ENCODE data around the gene WWOX.

The WWOX gene

DNA sequence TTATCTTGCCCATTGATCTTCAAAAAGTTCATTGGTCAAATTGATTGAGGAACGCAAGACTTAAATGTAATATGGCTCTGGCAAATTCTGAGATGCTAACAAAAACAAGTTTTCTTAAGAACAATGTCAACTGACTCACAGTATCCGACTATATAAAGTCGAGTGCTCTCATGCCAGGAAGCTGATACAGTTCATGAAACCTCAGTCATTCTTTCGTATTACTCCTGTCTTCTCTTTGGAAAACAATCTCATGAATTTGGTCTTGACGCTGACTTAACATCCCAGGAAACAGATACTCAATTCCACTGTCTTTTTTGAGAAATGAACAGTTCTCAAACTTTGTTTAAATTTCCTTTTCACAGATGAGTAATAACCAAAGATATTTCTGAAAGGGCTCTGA lies 796.2 kb downstream of the WWOX start:
- DNase-seq (ENCODE audit: insufficient read length, low spot score) (no peak), FAIRE-seq (no peak)

DNA sequence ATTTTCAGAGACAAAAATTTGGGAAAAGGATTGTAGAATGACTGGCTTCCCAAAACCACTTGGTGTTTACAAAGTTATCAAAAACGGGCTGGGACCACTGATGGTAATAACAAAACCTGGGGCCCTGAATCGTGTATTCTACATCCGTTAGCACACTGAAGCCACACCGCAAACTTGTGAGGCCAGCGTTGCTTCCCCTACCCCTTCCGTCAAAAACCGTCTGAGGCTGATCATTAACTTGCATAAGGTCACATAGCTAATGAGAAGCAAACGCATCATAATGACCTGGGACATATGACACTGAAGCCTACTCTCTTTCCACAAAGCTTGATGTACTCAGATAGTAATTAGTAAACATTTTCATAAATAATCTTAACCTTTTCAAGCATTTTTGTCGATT lies 796.8 kb downstream of the WWOX start:
- FAIRE-seq (no peak), DNase-seq (ENCODE audit: insufficient read length, low spot score) (no peak)

DNA sequence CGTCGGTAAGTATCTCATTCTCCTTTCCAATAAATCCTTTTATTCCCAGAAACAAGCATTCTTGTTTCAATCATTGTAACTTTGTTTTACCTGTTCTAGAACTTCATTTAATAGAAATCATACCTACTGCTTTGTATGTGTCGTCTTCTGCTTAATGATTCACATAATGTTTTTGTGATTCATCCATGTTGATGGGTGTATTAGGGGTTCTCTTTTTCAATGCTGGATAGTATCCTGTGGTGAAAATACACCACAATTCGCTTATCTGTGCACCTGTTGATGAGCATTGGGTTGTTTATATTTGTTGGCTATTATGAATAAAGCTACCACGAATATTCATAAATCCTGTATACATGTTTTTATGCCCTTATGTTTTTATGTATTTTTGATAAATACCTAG lies 797.8 kb downstream of the WWOX start:
- DNase-seq (ENCODE audit: insufficient read length, low spot score) (no peak), FAIRE-seq (no peak)

DNA sequence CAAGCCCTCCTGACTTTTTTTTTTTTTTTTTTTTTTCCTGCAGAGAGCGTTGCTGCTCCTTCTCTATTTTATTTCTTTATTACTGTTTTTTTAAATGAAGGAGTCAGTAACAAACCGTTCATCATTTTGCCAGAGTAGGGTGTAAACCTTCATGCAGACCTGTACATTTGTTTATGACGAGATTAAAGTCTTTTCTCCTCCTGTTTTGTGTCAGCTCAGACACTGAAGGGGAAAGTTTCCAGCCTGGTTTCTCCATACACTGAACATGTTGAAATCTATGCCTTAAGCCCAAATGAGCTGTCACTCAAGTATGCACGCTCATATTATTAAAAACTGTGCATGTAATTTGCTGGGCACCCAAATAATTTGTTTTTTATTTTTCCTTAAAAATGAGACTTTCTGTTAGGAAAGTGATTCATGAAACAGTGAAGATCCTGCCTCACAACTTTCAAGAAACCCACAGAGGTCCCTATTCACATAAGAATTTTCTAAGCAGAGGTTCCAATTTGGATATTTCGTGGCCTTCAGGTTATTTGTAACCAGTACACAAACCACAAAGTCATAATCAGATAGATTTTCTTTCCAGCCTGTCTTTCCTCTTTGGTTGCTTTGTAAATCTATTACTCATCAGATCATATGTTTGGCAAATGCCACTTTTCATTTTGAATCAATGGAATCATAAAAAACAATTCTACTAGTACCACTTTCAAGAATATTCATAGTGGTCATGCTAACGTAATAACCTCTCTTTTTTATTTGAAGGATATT lies 800.8 kb downstream of the WWOX start:
- DNase-seq (ENCODE audit: insufficient read length, low spot score) (no peak), FAIRE-seq (no peak)

DNA sequence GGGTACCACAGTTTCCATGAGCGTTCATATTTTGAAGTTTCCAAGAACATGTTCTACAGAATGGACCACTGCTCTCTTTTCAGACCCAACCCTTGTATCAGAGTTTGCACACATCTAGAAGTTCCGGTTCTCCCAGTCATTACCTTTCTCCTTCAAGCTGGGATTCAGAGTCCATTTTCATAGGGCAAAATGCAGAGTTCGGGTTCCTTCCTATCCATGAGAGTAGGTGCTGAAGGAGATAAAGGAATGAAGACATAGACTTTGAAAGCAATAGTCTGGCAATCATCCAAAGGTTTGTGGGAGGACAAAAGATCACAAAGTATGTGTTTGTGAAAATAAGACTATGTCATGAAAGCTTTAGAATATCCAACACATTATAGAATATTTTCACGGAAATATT lies 801.5 kb downstream of the WWOX start:
- DNase-seq (ENCODE audit: insufficient read length, low spot score), result no peak
- no peak for FAIRE-seq

DNA sequence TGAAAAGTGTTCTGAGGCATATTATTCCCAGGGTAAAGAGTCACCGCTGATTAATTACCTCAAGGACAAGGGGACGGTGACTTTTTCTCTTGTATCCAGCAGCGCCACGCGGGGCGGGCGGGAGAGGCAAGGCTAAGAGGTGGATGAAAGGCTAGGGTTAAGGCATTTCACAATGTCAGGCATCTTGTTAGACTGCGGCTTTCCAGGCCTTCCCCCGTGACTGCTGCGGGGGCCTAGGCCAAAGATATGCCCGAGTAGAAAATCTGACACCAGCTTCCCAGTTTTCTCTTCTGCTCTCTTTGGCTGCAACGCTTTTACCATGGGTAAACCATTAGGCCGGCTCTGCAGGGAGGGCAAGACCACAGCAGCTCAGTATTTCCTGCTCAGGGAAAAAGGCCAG lies 802.9 kb downstream of the WWOX start:
- DNase-seq (ENCODE audit: insufficient read length, low spot score) (no peak), FAIRE-seq (no peak)

DNA sequence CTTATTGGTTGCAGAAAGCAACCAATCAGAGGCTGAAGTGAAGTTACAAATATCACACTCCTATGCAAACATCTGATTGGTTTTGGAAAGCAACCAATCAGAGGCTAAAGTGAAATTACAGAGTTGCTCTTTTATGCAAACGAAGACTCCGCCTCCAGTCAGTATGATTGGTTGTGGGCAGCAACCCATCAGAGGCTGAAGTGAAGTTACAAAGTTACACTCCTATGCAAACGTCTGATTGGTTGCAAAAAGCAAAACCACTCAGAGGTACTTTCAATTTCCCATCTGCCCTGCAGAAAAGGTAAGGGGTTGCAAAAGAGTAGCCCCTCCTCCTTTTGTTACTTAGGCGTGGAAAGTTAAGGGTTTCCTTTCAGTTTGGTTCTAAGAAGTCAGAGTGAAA lies 803.8 kb downstream of the WWOX start:
- no peak for FAIRE-seq

DNA sequence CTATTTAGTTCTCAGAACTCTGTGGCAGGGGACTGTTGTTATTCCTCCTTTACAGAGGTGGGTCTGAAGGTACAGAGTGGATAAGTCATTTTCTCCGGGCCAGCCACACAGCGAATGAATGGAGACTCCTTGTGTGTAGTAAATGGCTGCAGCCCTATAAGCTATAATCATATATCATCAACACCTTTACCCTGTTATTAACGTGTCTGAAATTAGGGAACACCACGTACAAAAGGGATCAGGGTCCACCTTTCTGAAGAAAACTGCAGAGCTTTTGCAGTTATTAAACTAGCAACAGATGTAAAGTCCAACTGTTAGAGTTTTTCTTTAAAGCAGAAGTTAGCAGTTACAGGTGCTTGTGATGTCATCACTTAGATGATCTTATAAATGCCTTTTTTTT lies 804.4 kb downstream of the WWOX start:
- DNase-seq (ENCODE audit: insufficient read length, low spot score), result no peak
- FAIRE-seq, result no peak

More for the DNA sequence above, 803.8 kb downstream of the WWOX start:
- DNase-seq (ENCODE audit: insufficient read length, low spot score), result no peak

DNA sequence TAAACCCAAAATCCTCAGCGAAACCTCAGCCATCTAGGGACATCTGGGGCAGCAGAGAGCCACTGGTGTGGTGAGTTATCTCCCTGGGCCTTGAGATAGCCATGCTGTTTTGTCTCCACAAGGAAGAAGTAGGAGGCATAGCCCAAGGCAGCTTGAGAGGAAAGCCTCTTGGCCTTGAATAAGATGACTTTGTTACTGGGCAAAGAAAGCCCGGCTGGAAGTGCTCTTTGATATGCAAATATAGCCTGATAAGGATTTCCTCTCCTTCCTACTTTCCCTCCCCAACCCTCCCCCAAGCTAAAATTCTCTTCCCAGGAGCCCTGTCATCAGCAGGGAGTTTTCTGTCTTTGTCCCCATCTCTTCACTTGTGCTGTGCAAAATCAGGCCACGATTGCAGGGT lies 806.7 kb downstream of the WWOX start:
- FAIRE-seq, result no peak

DNA sequence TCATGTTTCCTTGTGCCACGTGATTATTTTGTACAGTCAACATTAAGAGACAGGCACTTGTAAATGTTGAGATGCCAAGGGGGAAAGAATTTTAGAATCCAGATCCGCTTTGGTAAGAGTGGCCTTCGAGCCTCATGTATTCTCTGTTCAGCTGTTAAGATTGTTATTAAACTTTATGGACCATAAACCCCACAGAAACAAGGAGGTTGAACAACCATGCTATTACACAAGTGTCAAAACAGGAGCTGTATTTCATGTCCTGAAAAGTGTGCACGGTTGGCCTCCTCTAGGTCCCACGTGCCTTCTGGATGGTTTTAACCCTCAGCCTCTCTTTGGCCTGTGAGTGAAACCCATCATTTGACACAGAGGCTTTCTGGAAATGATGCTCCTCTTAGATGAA lies 809.8 kb downstream of the WWOX start:
- no peak for FAIRE-seq
- no peak for DNase-seq (ENCODE audit: insufficient read length, low spot score)

More for the DNA sequence above, 806.7 kb downstream of the WWOX start:
- DNase-seq (ENCODE audit: insufficient read length, low spot score), result no peak

DNA sequence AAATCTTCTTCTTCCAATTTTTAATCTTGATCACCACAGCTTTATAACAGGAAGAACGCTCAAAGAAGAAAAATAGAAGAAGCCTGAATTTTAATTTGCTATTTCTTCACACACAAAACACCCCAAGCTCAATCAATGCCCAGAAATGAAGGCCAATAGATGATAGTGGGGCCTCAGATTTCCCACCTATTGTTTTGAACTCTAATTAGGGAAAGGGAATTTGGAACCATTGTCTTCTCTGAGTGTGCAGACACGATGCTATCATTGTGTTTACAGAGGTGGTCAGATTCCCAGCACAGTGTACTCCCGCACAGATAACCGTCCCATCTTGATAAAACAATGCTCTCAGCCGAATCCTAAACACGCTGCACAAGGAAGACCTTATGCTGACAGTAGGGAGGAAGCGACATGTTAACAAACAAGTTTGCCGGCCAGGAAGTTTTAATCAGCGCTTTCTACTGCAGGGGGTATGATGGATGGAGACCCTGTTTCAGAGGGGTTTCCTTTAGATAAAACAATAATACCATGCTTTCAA lies 816.4 kb downstream of the WWOX start:
- FAIRE-seq, result no peak
- no peak for DNase-seq (ENCODE audit: insufficient read length, low spot score)

DNA sequence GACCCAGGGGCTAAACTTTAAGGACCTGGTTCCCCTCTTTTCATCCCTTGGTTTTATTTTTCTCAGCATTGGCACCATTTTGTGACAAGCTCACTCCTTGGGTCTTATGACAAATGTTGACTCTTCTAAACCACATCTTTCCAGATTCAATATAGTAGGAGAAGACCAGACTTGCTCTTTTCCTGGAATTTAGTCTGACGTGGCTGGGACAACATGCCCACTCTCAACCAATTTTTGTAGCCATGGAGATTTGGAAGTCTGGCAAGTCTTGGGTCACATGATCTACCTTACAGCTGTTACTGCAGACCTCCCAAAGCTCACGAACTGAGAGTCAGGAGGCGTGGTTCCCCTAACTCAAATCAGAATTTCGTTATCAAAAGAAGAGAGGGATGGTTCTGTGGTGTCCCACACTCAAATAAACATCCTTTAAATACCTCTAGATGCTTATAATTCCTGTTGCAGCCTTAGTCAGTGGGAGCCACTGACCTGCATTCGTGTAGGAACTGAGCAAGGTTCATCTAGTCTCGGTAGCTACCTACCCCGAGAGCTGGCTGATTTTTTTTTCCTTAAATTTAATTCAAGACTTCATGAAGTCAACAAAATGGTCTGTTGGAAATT lies 817.6 kb downstream of the WWOX start:
- DNase-seq (ENCODE audit: insufficient read length, low spot score) (no peak), FAIRE-seq (no peak)

DNA sequence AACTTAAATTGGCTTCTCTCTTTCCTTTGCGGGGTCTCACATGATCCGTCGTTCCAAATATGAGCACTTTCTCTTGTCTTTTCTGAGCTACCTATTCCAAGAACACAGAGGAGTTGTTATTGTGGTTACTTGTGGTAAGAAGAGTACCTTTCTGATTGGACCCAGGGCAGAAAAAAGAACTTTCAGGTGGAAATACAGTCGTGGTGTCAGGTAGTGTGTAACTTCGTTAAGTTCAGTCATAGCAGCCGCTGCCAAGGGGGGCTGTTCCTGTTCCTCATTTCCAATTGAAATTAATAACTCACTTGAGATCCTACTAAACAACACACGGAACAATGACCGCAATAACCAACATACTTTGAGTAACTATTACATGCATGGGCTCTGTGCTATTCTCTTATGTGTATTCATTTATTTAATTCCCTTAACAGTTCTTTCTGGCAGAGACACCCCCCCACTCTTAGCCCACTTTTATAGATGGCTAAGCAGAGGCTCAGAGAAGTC lies 819.4 kb downstream of the WWOX start:
- FAIRE-seq (no peak), DNase-seq (ENCODE audit: insufficient read length, low spot score) (no peak)

DNA sequence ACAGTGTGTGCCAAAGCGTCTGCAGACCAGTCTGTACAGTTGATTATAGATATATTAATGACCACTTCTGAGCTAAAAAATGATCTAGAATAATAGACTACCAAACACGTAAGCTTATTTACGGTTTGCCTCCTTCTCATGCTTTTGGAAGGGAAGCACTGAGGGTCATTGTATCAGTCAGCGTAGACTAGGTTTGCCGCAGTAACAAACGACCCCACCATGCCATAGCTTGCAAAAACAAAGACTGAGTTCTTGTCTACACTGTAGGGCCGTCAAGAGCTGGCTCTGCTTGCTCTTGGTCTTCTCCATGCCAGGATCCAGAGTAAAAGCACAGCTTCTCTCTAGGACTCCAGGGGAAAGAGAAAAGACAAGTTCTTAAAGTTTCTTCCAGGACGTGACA lies 820.4 kb downstream of the WWOX start:
- FAIRE-seq (no peak), DNase-seq (ENCODE audit: insufficient read length, low spot score) (no peak)

DNA sequence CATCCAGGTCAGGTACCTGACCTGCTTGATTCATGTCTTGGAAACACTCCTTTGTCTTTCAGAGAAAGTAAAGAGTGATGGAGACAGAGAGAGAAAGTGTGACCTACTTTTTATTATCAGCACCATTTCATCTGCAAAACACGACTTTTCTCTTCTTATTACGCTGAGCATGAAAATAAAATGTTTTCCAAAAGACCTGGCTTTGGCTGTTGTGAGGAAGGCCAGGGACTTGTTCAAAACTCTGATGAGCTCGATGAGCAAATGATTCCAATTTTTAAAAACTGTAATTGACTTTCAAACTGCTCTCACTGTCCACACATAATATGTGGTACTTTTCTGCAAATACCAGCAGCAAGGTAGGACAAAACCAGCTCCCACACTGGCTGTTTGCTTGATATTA lies 821.2 kb downstream of the WWOX start:
- DNase-seq (ENCODE audit: insufficient read length, low spot score), result no peak
- no peak for FAIRE-seq

DNA sequence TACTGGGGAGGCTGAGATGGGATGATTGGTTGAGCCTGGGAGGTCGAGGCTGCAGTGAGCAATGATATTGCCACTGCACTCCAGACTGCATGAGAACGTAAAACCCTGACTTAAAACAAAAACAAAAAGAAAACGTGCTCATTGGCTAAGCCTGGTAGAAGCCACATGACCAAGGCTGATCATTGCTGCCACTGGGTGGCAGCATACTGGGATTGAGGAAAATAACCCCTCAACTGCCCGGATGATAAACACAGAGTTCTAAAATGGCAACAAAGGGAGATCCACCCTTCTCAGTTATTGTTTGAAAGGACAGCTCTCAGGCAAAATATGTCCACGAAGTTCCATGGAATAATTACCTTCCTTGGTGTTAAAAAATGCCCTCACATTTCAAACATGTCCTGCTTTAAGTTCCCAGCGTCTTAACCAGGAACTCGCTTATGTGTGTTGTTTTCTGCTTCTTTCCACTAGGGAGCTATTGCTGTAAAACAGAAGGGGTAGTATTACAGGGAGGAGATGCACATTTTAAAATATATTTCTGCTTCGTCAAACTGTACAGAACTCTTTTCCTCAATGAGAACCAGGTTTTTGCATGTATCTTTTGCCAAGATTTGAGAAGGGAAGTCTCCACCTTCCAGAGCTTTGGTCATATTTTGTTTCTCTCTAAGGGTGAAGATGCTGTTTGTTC lies 825.8 kb downstream of the WWOX start:
- FAIRE-seq (no peak), DNase-seq (ENCODE audit: insufficient read length, low spot score) (no peak)

DNA sequence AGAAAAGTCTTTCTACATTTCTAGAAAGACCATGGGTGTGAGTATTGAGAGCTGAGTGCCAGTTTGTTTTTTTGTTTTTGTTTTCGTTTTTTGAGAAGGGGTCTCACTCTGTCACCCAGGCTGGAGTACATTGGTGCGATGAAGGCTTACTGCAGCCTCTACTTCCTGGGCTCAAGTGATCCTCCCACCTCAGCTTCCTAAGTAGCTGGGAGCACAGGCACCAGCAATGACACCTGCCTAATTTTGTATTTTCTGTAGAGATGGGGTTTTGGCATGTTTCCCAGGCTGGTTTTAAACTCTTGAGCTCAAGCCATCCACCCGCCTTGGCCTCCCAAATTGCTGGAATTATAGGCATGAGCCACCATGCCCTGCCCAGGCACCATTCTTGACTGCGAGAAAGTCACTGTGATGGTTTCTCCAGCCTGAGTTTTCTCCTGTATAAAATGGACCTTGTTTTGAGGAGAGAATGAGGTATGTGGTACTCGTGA lies 827.3 kb downstream of the WWOX start:
- DNase-seq (ENCODE audit: insufficient read length, low spot score) (no peak), FAIRE-seq (no peak)

DNA sequence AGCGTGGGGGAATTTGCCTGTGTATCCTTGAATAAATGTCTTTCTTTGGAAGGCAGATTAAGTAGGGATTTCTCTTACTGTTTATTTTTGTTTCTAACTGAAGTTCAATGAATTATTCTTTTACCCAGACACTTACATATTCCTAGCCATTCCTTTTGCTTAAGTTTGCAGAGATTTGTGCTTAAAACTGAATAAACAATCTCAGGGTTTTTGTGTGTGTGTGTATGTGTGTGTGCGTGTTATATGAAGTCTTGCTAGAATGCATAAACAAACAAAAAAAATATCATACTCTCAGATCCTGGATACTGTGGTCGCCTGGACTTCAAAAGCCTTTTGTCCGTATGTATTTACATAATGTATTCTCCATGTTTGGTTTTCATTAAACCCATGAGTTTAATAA lies 828.3 kb downstream of the WWOX start:
- DNase-seq (ENCODE audit: insufficient read length, low spot score) (no peak), FAIRE-seq (no peak)

DNA sequence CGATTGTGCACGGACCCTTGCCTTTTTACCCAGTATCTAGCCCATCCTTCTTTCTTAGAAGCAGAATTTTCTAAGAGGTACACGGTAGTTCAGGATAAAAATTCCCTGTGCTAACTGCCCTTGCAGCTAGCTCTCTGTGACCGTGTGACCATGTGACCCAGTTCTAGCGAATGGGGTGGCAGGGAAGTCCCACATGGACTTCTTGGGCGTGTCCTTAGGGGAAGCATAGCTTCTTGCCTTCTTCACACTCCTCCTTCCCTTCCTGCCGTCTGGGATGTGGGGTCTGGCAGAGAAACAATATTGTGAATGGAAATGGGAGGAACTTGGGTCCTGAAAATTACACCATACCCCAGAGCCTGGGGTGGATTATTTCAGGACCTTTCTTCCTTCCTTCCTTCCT lies 830.4 kb downstream of the WWOX start:
- FAIRE-seq, result no peak
- no peak for DNase-seq (ENCODE audit: insufficient read length, low spot score)

DNA sequence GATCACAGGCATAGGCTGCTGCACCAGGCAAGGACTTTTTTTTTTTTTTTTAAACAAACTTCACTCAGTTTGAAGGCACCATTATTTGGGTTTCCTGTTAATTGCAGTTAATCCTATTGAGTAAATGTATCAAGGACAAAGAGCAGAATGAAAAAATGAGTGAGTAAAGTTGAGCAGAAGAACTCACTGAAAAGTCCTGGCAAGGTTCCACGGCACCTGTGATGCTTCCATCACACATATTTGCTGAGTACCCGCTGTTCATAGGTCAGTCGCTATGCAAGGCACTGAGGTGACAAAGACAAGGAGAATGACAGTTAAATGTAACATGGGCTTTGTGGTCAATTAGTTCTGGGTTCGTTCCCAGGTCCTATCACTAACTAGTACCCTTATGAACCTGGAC lies 831.1 kb downstream of the WWOX start:
- FAIRE-seq (no peak), DNase-seq (ENCODE audit: insufficient read length, low spot score) (no peak)

DNA sequence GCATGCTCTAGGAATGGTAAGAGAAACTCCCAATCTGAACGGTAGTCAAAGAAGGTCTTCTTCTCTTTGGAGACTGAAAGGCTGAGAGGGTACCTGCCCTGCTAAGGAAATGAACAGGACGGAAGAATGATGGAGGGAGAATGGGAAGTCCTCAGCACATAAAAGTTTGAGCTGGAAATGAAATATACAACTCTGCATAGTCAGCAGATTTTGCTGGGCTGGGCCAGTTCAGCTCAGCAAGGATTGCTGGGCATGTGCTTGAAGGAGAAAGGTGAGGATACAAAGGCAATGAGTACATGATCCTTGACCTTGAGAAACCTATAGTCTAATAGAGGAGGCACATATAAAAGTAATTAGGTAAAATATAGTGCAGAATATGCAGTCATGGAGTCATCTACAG lies 831.8 kb downstream of the WWOX start:
- FAIRE-seq (no peak), DNase-seq (ENCODE audit: insufficient read length, low spot score) (no peak)

Measured in HTR-8/SVneo (cell line).